HCT116 (cell line): ENCODE results near the gene ARMC2. TPM values are rescaled to one million over a fixed set of nuclear protein-coding genes. Genes with fewer than 3 reads are reported as not detected.

Source experiments
- ATAC-seq: fragments of 200-7000 bp; cut with Tn5 transposase; 2 replicates; pipeline ENCODE4 v1.9.1; 2020; ENCODE audit warnings: mild to moderate bottlenecking, moderate library complexity
- BruUV-seq: library from RNA; stranded (reverse); fragments of 400-500 nt; replicated peaks from 2 replicates; lab custom pipeline; 2021; lab: Mats Ljungman, UMichigan
- CTCF ChIA-PET: fragments of 300-600 bp; sonication (Branson Sonifier 250); formaldehyde crosslinking; loops from one replicate; lab custom pipeline; 2021; ENCODE audit warnings: antibody characterized with exemption; lab: Charles Lee
- POLR2A ChIA-PET: fragments of 300-600, 350-600 bp; sonication (Branson Sonifier 250); formaldehyde crosslinking; loops from one replicate; lab custom pipeline; 2021; ENCODE audit warnings: antibody characterized with exemption; lab: Charles Lee
- RAD21 ChIA-PET, 2 experiments: fragments of 300-600 bp; sonication (Branson Sonifier 250); formaldehyde crosslinking; loops; one replicate each; lab custom pipeline; 2023; ENCODE audit warnings: low total read pairs in 2 of 2; ENCODE audit not compliant: uncharacterized antibody in 2 of 2, unreplicated experiment in 2 of 2, low non-redundant PET in 1 of 2; lab: Charles Lee
- DNase-seq: peaks from one replicate; pipeline ENCODE4 v3.0.0-alpha.2; 2010; ENCODE audit warnings: low read depth, low spot score
- H2AFZ ChIP-seq: fragments of 200-600 bp; shearing (Covaris generic), sonication (generic); 2 replicates; pipeline ENCODE4 v1.6.1; 2017; ENCODE audit warnings: low read depth, mixed run types, mixed read lengths, antibody characterized with exemption, low read length; ENCODE audit not compliant: poor library complexity, severe bottlenecking
- H3K27ac ChIP-seq: 2 replicates; pipeline ENCODE4 v1.5.1; 2012; ENCODE audit warnings: low read depth, low read length
- H3K27me3 ChIP-seq: fragments of 200-600 bp; sonication (generic); 2 replicates; pipeline ENCODE4 v1.6.1; 2016; ENCODE audit warnings: mixed run types, low read length, mixed read lengths; ENCODE audit not compliant: insufficient read depth
- H3K36me3 ChIP-seq, 2 experiments: fragments of 200-500 bp in 1 of 2; fragments of 200-600 bp in 1 of 2; sonication (Bioruptor generic) in 1 of 2; sonication (generic) in 1 of 2; 2 replicates each; pipeline versions ENCODE4 v1.5.1 to v1.6.1; 2014 to 2016; ENCODE audit warnings: low read length in 2 of 2, inconsistent platforms in 1 of 2, mixed read lengths in 1 of 2, mixed run types in 1 of 2; ENCODE audit not compliant: insufficient read depth in 2 of 2, control insufficient read depth in 1 of 2
- H3K4me1 ChIP-seq, 2 experiments: fragments of 200-600 bp in 1 of 2; sonication (generic) in 1 of 2; 2 replicates each; pipeline versions ENCODE4 v1.5.1 to v1.6.1; 2012 to 2017; ENCODE audit warnings: low read length in 2 of 2, inconsistent platforms in 1 of 2, mild to moderate bottlenecking in 1 of 2, mixed read lengths in 1 of 2, mixed run types in 1 of 2, moderate library complexity in 1 of 2; ENCODE audit not compliant: insufficient read depth in 2 of 2, control insufficient read depth in 1 of 2
- H3K4me2 ChIP-seq: fragments of 200-600 bp; sonication (generic); 2 replicates; pipeline ENCODE4 v1.6.1; 2017; ENCODE audit warnings: mixed run types, low read length, mixed read lengths
- H3K4me3 ChIP-seq, 2 experiments: fragments of 200-600 bp in 1 of 2; sonication (generic) in 1 of 2; replicated peaks in 1 of 2; 2 replicates each; pipeline ENCODE4 v1.5.1; 2011 to 2016; ENCODE audit warnings: low read length in 2 of 2, control low read depth in 1 of 2, low read depth in 1 of 2, mild to moderate bottlenecking in 1 of 2, mixed read lengths in 1 of 2, mixed run types in 1 of 2
- H3K79me2 ChIP-seq: fragments of 200-600 bp; sonication (generic); 2 replicates; pipeline ENCODE4 v1.6.1; 2017; ENCODE audit warnings: mild to moderate bottlenecking, mixed run types, low read length, moderate library complexity, mixed read lengths; ENCODE audit not compliant: insufficient read depth
- H3K9ac ChIP-seq: fragments of 200-600 bp; sonication (generic); 2 replicates; pipeline ENCODE4 v1.6.1; 2016; ENCODE audit warnings: low read length, mixed read lengths
- H3K9me2 ChIP-seq: fragments of 200-600 bp; sonication (generic), shearing (Covaris generic); 2 replicates; pipeline ENCODE4 v1.6.1; 2017; ENCODE audit warnings: mixed run types, mild to moderate bottlenecking, moderate library complexity; ENCODE audit not compliant: insufficient read depth
- H3K9me3 ChIP-seq, 2 experiments: fragments of 200-500 bp in 1 of 2; fragments of 200-600 bp in 1 of 2; sonication (Bioruptor generic) in 1 of 2; sonication (generic) in 1 of 2; 2 replicates each; pipeline ENCODE4 v1.6.1; 2014 to 2017; ENCODE audit warnings: low read length in 2 of 2, mixed read lengths in 2 of 2, inconsistent platforms in 1 of 2, low read depth in 1 of 2, mild to moderate bottlenecking in 1 of 2, mixed run types in 1 of 2, moderate library complexity in 1 of 2; ENCODE audit not compliant: control insufficient read depth in 1 of 2, insufficient read depth in 1 of 2
- H4K20me1 ChIP-seq: fragments of 200-600 bp; sonication (generic), shearing (Covaris generic); 2 replicates; pipeline ENCODE4 v1.6.1; 2017; ENCODE audit warnings: mixed run types, mild to moderate bottlenecking, moderate library complexity; ENCODE audit not compliant: insufficient read depth
- FOSL1 ChIP-seq: IDR thresholded peaks from 2 replicates; pipeline ENCODE4 v1.6.1; 2012; ENCODE audit warnings: low read depth
- POLR2AphosphoS5 ChIP-seq: IDR thresholded peaks from 2 replicates; pipeline ENCODE4 v1.6.1; 2011; ENCODE audit warnings: mild to moderate bottlenecking, low read depth, low read length, moderate library complexity
- REST ChIP-seq: IDR thresholded peaks from 2 replicates; pipeline ENCODE4 v1.6.1; 2012; ENCODE audit warnings: low read depth
- SP1 ChIP-seq: IDR thresholded peaks from 2 replicates; pipeline ENCODE4 v1.6.1; 2012; ENCODE audit warnings: low read depth
- ZBTB33 ChIP-seq: IDR thresholded peaks from 2 replicates; pipeline ENCODE4 v1.6.1; 2011; ENCODE audit warnings: mild to moderate bottlenecking, low read length, moderate library complexity; ENCODE audit not compliant: insufficient replicate concordance; ENCODE audit errors: extremely low read depth
- ZFX ChIP-seq: fragments of 450-650 bp; IDR thresholded peaks from 2 replicates; pipeline ENCODE4 v1.6.1; 2017
- intact Hi-C: fragments of 100-400 bp; cut with micrococcal nuclease; formaldehyde crosslinking; loops from 2 replicates; pipeline ENCODE4 v1.10.0; 2022
- total RNA-seq: library from RNA; stranded (reverse); gene quantifications from one replicate; pipeline ENCODE4 v1.2.1, GENCODE V29; 2021; ENCODE audit not compliant: unreplicated experiment

ARMC2 gene
- total RNA-seq, 1 experiment from 2014 or later: 3.6 TPM

GRCh38 chr6:109009962-109010704 is 161.9 kb downstream of the ARMC2 start:
- peak overlapping the region; percentile 36 for H3K27ac ChIP-seq
- DNase-seq: no peak
- no peaks in the 10 kb centered on the region for H3K9me3 ChIP-seq
- ChIA-PET CTCF (no interaction called here), RAD21 (no interaction called here), POLR2A (no interaction called here)
- no peaks in the 10 kb centered on the region for H3K9me2 ChIP-seq
- peak overlapping the region; percentile 50 to 82 for H3K4me3 ChIP-seq
- peaks cover 8 to 17% of the 10 kb centered on the region in 2 experiments for H3K4me1 ChIP-seq
- no peak overlapping the region for H2AFZ ChIP-seq
- H3K27me3 ChIP-seq: no peaks in the 10 kb centered on the region
- no peaks in the 10 kb centered on the region for H4K20me1 ChIP-seq
- ATAC-seq: no peak
- no peaks in the 10 kb centered on the region for H3K36me3 ChIP-seq
- peak overlapping the region; percentile 75 for H3K9ac ChIP-seq
- H3K79me2 ChIP-seq: peaks cover 13% of the 10 kb centered on the region; the same call in 1 of the 2 replicates
- intact Hi-C loops: no loop called here
- BruUV-seq: TSS peak; percentile 84
- no peak for TF ChIP-seq FOSL1
- no peak for TF ChIP-seq SP1
- no peak for TF ChIP-seq REST
- no peak for TF ChIP-seq ZFX
- no peak for TF ChIP-seq POLR2AphosphoS5
- no peak for TF ChIP-seq ZBTB33
- H3K4me2 ChIP-seq: peak overlapping the region; percentile 79
